ENCODE data around the gene GRIA4. TPM values are rescaled to one million over a fixed set of nuclear protein-coding genes. Genes with fewer than 3 reads are reported as not detected.

GRIA4 gene
- total RNA-seq, 4 donors from 2014 or later: 37.2 TPM; not detected in 3

DNA sequence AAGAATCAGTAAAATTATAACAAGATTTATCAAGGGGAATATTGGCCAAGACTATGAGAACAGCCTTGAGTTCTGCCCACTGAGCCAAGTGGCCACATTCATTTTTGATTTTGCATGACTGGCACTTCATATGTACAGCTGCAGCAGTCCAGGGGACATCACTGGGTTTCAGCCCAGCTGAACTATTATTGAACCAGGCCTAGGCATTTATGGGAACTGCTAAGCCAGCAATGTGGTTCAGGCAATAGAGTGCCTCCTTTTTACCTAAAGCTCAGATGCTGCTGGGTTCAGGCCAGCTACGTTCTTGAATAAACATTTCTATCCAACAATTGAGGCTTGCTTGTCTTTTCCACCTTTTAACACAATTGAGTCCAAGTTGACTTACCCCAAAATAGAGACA lies 215.3 kb downstream of the GRIA4 start:
- H3K27me3 ChIP-seq: no peaks in the 10 kb centered on the region
- DNase-seq: no peak
- no peak overlapping the region for H3K27ac ChIP-seq
- H3K36me3 ChIP-seq: no peaks in the 10 kb centered on the region
- intact Hi-C loops (cut with DNase I; ENCODE audit: low total_unique reads): no loop called here
- no peak overlapping the region for H3K4me3 ChIP-seq
- no peaks in the 10 kb centered on the region for H3K4me1 ChIP-seq
- no peaks in the 10 kb centered on the region for H3K9me3 ChIP-seq
- TF ChIP-seq, protein P1, sequence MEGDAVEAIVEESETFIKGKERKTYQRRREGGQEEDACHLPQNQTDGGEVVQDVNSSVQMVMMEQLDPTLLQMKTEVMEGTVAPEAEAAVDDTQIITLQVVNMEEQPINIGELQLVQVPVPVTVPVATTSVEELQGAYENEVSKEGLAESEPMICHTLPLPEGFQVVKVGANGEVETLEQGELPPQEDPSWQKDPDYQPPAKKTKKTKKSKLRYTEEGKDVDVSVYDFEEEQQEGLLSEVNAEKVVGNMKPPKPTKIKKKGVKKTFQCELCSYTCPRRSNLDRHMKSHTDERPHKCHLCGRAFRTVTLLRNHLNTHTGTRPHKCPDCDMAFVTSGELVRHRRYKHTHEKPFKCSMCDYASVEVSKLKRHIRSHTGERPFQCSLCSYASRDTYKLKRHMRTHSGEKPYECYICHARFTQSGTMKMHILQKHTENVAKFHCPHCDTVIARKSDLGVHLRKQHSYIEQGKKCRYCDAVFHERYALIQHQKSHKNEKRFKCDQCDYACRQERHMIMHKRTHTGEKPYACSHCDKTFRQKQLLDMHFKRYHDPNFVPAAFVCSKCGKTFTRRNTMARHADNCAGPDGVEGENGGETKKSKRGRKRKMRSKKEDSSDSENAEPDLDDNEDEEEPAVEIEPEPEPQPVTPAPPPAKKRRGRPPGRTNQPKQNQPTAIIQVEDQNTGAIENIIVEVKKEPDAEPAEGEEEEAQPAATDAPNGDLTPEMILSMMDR (IDR thresholded peaks at IDR 0.05): no peak
- TF ChIP-seq POLR2A (IDR thresholded peaks at IDR 0.05): no peak

DNA sequence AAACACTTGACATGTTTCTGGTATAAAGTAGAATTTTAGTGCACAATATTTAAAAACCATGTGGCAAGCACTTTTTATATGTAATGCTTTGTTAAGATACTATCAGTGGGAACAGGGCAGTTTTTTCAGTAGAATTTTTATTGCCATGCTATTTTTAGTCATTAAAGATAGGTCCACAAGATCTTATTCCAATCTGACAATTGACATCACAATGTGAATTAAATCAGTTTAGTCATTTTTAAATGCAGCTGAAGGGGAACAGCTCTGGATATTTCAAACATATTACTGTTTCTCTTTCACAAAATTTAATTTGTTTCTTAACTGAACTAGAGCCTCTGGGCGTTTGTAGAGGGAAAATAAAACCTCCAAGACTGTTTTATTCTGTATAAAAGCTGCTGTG lies 218.0 kb downstream of the GRIA4 start:
- intact Hi-C loops (cut with DNase I; ENCODE audit: low total_unique reads): no loop called here
- no peak for DNase-seq
- Histone ChIP-seq H3K4me1 (no peaks in the 10 kb centered on the region), H3K27me3 (no peaks in the 10 kb centered on the region), H3K36me3 (no peaks in the 10 kb centered on the region), H3K9me3 (no peaks in the 10 kb centered on the region), H3K27ac (no peak overlapping the region), H3K4me3 (no peak overlapping the region)
- TF ChIP-seq, protein P1 (IDR thresholded peaks at IDR 0.05): no peak
- no peak for TF ChIP-seq POLR2A (IDR thresholded peaks at IDR 0.05)

DNA sequence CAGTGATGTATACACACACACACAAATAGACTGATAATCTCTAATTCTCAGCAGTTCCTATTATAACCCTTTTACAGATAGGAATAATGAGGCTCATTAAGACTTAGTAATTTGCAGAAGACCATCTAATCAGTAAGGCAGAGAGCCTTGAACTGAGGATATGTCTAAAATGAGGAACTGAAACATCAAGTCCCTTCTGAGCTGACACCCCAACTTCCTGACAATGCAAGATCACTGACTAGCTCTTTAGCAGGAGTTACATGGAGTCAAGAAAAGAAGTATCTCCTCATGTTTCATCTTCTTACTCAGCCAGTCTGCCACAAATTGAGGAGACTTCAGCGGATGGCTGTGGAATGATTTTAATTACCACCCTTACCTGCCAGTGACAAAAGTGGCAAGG lies 219.2 kb downstream of the GRIA4 start:
- no peaks in the 10 kb centered on the region for H3K36me3 ChIP-seq
- intact Hi-C loops (cut with DNase I; ENCODE audit: low total_unique reads): no loop called here
- no peak overlapping the region for H3K4me3 ChIP-seq
- no peak overlapping the region for H3K27ac ChIP-seq
- H3K4me1 ChIP-seq: no peaks in the 10 kb centered on the region
- no peaks in the 10 kb centered on the region for H3K27me3 ChIP-seq
- no peak for TF ChIP-seq POLR2A (IDR thresholded peaks at IDR 0.05)
- TF ChIP-seq, protein P1 (IDR thresholded peaks at IDR 0.05): no peak
- H3K9me3 ChIP-seq: no peaks in the 10 kb centered on the region
- no peak for DNase-seq

DNA sequence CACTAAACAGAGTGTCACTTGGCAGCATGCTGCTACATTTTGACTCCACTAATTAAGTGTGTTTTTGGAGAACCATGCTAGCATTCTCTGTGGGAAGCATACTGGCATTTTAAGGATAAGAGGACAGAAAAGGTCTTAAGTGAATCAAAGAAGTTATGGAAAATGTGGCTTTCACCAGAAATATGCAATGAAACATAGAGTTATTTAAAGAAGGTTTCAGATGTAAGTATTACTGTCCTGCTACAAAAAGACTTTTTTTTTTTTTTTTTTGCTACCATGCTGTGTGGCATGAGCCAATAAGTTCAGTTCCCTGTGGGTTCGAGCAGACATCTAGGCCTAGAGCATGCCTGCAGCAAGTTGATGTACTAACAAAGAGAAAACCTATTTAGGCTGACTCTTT lies 224.6 kb downstream of the GRIA4 start:
- no peak overlapping the region for H3K27ac ChIP-seq
- no peak for DNase-seq
- no peaks in the 10 kb centered on the region for H3K9me3 ChIP-seq
- H3K36me3 ChIP-seq: no peaks in the 10 kb centered on the region
- no peaks in the 10 kb centered on the region for H3K27me3 ChIP-seq
- intact Hi-C loops (cut with DNase I; ENCODE audit: low total_unique reads): no loop called here
- no peak for TF ChIP-seq POLR2A (IDR thresholded peaks at IDR 0.05)
- TF ChIP-seq, protein P1 (IDR thresholded peaks at IDR 0.05): no peak
- H3K4me1 ChIP-seq: no peaks in the 10 kb centered on the region
- no peak overlapping the region for H3K4me3 ChIP-seq

DNA sequence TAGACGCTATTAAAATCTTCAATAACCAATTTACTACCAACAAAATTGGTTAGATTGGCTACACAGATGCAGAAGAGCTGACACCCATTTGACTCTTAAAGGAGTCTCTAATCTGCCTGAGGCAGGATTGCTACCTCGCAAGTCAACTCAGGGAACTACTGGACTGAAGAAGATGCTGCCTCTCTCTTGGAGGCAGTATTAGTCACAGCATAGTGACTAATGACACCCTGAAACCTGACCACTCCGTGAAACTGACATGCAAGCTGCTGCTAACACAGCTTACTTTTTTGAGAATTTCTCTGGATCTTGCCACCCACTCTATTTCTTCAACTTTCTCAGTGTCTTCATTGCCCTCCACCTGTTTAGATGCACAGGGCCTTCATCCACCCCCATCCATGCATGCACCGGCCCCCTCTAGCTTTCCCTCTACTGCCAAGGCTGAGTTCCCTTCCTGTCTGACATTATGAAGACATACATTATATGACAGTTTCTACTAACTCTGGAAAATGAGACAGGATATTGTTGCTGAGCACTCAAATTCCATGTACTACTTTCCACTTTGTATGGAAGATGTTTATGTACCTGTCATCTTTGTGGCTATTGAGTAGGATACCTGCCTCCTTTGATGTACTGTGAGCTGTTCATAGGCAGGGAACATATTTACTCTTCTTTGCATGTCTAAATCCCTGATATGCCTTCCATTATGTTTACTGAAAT lies 229.0 kb downstream of the GRIA4 start:
- Histone ChIP-seq H3K4me3 (no peak overlapping the region), H3K9me3 (no peaks in the 10 kb centered on the region), H3K27me3 (no peaks in the 10 kb centered on the region), H3K27ac (no peak overlapping the region), H3K4me1 (no peaks in the 10 kb centered on the region), H3K36me3 (no peaks in the 10 kb centered on the region)
- intact Hi-C loops (cut with DNase I; ENCODE audit: low total_unique reads): no loop called here
- TF ChIP-seq, protein P1 (IDR thresholded peaks at IDR 0.05): no peak
- TF ChIP-seq POLR2A (IDR thresholded peaks at IDR 0.05): no peak
- no peak for DNase-seq

All from uterus (tissue), 4 donors.